CD4-positive, CD25-positive, alpha-beta regulatory T cell (primary cell): ENCODE results near the gene TBX4. TPM values are rescaled to one million over a fixed set of nuclear protein-coding genes. Genes with fewer than 3 reads are reported as not detected.

Source experiments
- ATAC-seq, 2 donors: fragments of 150-1000 bp; cut with Tn5 transposase; one replicate each; pipeline ENCODE4 v1.10.0; 2021; ENCODE audit warnings: low read depth in 2 of 2, moderate number of reproducible peaks in 2 of 2, moderate library complexity in 1 of 2
- DNase-seq, 3 donors: peaks; one replicate each; pipeline versions ENCODE4 v3.0.0 to v3.0.0-alpha.2; 2012 to 2022; ENCODE audit warnings: mixed read lengths in 1 of 3
- H3K27ac ChIP-seq: one replicate; pipeline ENCODE4 v1.7.0; 2013; ENCODE audit warnings: mild to moderate bottlenecking, low read length; ENCODE audit not compliant: insufficient read depth, poor library complexity, severe bottlenecking
- H3K27me3 ChIP-seq: one replicate; pipeline ENCODE4 v1.7.0; 2013; ENCODE audit warnings: low read length; ENCODE audit not compliant: control insufficient read depth, insufficient read depth
- H3K36me3 ChIP-seq: one replicate; pipeline ENCODE4 v1.7.0; 2013; ENCODE audit warnings: mild to moderate bottlenecking, low read length, moderate library complexity; ENCODE audit not compliant: control insufficient read depth, insufficient read depth
- H3K4me1 ChIP-seq: 2 replicates; pipeline ENCODE4 v1.7.0; 2013; ENCODE audit warnings: mild to moderate bottlenecking, low read length; ENCODE audit not compliant: insufficient read depth, control insufficient read depth, poor library complexity, severe bottlenecking
- H3K4me3 ChIP-seq: one replicate; pipeline ENCODE4 v1.7.0; 2013; ENCODE audit warnings: low read depth, mild to moderate bottlenecking, low read length, moderate library complexity
- H3K9me3 ChIP-seq, 2 experiments: 1 replicate in 1 of 2; 2 replicates in 1 of 2; pipeline ENCODE4 v1.7.0; 2013; ENCODE audit warnings: low read length in 2 of 2, mild to moderate bottlenecking in 1 of 2, moderate library complexity in 1 of 2; ENCODE audit not compliant: control insufficient read depth in 2 of 2
- H3K27ac Mint-ChIP-seq, 3 donors: one replicate each; pipeline ENCODE4 v1.8.0; 2020 to 2022; ENCODE audit warnings: mild to moderate bottlenecking in 3 of 3, mixed read lengths in 3 of 3, moderate library complexity in 2 of 3
- H3K27me3 Mint-ChIP-seq: one replicate; pipeline ENCODE4 v1.8.0; 2022; ENCODE audit warnings: mild to moderate bottlenecking, mixed read lengths
- H3K36me3 Mint-ChIP-seq: one replicate; pipeline ENCODE4 v1.8.0; 2020; ENCODE audit warnings: mixed read lengths
- H3K4me1 Mint-ChIP-seq, 4 donors: one replicate each; pipeline ENCODE4 v1.8.0; 2020 to 2022; ENCODE audit warnings: mixed read lengths in 4 of 4, mild to moderate bottlenecking in 1 of 4
- H3K4me3 Mint-ChIP-seq, 4 donors: one replicate each; pipeline ENCODE4 v1.8.0; 2020 to 2022; ENCODE audit warnings: mild to moderate bottlenecking in 4 of 4, mixed read lengths in 4 of 4, moderate library complexity in 3 of 4
- H3K9me3 Mint-ChIP-seq, 7 donors: one replicate each; pipeline ENCODE4 v1.8.0; 2020 to 2022; ENCODE audit warnings: mixed read lengths in 7 of 7, mild to moderate bottlenecking in 3 of 7, moderate library complexity in 2 of 7
- polyA plus RNA-seq, 4 donors: library from polyadenylated mRNA; unstranded; fragments of 300-500 nt; fragmentation: Illumina TruSeq; gene quantifications; one replicate each; pipeline ENCODE4 v1.2.3, GENCODE V29; 2021
- total RNA-seq: library from RNA; stranded (reverse); gene quantifications from one replicate; pipeline ENCODE4 v1.2.3, GENCODE V29; 2022

The TBX4 gene
- total and polyA plus RNA-seq, 5 donors from 2014 or later = not detected

DNA sequence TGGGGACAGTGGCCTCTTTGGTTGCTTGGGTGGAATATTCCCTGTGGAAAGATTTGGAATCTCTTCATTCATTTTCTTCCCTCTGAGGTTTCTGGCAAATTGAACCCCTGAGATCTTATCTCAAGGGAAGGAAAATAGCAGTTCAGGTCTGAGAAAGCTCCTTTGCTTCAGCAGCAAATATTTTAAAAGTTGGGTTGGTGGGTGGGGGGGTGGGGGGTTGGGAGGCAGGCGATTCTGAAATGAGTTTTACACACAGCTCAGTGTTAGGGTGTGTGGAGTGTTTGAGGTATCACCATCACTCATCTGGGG is 45.7 kb upstream of the TBX4 start:
- H3K4me1 Mint-ChIP-seq = peaks cover 5 to 59% (median 23%) of the 10 kb centered on the region in 4 donors
- no peak overlapping the region for H3K27ac Mint-ChIP-seq
- Histone ChIP-seq H3K27me3 (peaks cover 25% of the 10 kb centered on the region), H3K27ac (no peak overlapping the region), H3K9me3 (no peaks in the 10 kb centered on the region), H3K36me3 (no peaks in the 10 kb centered on the region), H3K4me3 (no peak overlapping the region), H3K4me1 (peaks cover 65% of the 10 kb centered on the region)
- peaks cover 0 to 2% (median 0%) of the 10 kb centered on the region in 7 donors for H3K9me3 Mint-ChIP-seq
- peak overlapping the region in 1 of 4 donors; percentile 17 for H3K4me3 Mint-ChIP-seq
- H3K27me3 Mint-ChIP-seq = peaks cover 75% of the 10 kb centered on the region
- DNase-seq = no peak
- no peak for ATAC-seq
- no peaks in the 10 kb centered on the region for H3K36me3 Mint-ChIP-seq

DNA sequence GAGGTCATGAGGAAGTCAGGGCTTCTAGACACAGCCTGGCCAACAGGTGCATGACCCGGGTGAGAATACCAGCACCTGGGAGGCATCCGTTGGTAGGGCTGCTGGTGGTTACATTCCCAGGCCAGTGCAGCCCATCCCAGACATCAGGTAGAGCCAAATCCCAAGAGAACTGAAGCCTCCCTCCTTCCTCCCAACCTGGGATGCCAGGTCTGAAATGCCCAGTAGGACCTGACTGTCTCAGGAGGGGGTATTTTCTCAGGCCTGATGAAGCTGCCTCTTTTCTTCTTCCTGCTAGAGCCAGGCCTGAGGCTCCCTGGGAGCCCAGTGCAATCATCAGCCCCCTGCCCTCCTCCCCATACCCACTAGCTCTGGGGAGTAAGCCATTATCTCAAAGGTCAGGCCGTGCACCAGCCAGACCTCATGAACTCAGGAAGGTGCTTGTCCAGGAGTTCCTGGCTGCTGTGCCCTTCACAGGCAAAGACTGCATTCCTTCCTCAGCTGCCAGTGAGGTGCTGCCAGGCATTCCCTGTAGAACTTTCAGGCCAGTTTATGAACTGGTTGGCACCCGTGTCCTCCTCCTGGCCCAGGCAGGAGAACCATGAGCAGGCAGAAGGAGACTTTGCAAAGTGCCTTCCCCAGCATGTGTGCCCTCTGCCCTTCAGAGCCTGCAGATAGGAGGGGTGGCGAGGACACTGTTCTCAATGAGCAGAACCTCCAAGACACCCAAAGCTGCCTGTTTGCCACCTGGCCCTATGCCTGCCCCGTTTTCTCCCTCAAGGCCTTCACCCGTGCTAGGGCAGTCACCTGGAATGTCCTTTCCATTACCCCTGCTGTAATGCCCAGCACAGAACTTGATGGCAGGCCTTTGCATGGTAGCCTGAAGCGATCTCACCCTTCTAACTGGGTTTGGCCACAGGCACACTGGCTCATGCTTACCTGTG is 45.0 kb upstream of the TBX4 start:
- H3K4me1 ChIP-seq = peaks cover 70% of the 10 kb centered on the region
- no peak overlapping the region for H3K27ac ChIP-seq
- Mint-ChIP-seq H3K9me3 (peaks cover 0 to 2% (median 0%) of the 10 kb centered on the region in 7 donors), H3K4me1 (peaks cover 5 to 57% (median 22%) of the 10 kb centered on the region in 4 donors), H3K4me3 (peak overlapping the region in 2 of 4 donors; percentile 26 to 52), H3K27me3 (peaks cover 70% of the 10 kb centered on the region), H3K27ac (no peak overlapping the region), H3K36me3 (no peaks in the 10 kb centered on the region)
- no peak overlapping the region for H3K4me3 ChIP-seq
- H3K9me3 ChIP-seq = no peaks in the 10 kb centered on the region
- ATAC-seq = no peak
- H3K27me3 ChIP-seq = peaks cover 23% of the 10 kb centered on the region
- no peak for DNase-seq
- H3K36me3 ChIP-seq = no peaks in the 10 kb centered on the region

GRCh38 chr17:61408151-61409041 is 43.8 kb upstream of the TBX4 start:
- H3K4me1 Mint-ChIP-seq = peaks cover 0 to 47% (median 15%) of the 10 kb centered on the region in 4 donors
- H3K27me3 ChIP-seq = peaks cover 21% of the 10 kb centered on the region
- H3K27ac Mint-ChIP-seq = no peak overlapping the region
- H3K4me3 Mint-ChIP-seq = peak overlapping the region; percentile 47 to 79 (median 59)
- no peaks in the 10 kb centered on the region for H3K36me3 ChIP-seq
- peaks cover 71% of the 10 kb centered on the region for H3K4me1 ChIP-seq
- no peaks in the 10 kb centered on the region for H3K36me3 Mint-ChIP-seq
- no peak for ATAC-seq
- H3K9me3 Mint-ChIP-seq = peaks cover 0 to 2% (median 0%) of the 10 kb centered on the region in 7 donors
- H3K27ac ChIP-seq = no peak overlapping the region
- H3K9me3 ChIP-seq = no peaks in the 10 kb centered on the region
- H3K4me3 ChIP-seq = no peak overlapping the region
- no peak for DNase-seq
- H3K27me3 Mint-ChIP-seq = peaks cover 65% of the 10 kb centered on the region

DNA sequence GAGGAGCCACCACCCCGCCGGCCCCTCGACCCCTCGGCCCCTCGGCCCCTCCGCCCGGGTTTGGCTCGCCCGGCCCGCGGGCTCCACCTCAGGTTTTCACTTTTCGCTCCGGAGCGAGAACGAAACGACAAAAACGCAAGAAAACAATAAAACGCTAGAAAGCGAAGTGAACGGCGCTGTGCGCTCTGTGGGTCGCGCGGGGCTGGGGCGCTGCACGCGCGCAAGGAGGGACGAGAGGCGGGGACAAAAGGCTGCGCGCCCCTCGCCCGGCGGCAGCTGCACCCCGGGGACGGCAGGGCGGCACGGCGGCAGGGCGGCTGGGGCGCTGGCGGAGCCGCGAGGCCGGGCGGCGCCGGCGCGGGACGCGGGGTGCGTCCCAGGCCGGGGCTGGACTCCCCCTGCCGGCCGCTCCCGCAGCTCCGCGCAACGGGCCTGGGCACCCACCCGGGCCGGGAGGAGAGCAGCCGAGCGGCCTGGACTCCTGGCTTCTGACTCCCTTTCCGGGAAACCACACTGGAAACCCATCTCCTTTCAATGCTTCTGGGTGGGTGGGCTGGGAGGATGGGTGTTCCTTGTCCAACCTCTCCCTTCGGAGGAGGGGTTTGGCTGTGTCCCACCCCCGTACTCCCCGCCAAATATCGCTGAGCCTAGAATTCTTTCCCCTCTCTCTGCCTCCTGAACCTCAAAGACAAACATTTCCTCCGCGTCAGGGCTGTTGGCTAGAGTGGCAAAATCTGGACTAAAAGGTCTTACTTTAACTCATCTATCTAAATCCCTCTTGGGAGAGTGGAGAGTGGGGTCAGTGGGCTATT is 42.7 kb upstream of the TBX4 start:
- Mint-ChIP-seq H3K4me3 (peak overlapping the region; percentile 58 to 84 (median 78)), H3K27ac (no peak overlapping the region), H3K36me3 (no peaks in the 10 kb centered on the region), H3K4me1 (peaks cover 0 to 37% (median 12%) of the 10 kb centered on the region in 4 donors), H3K9me3 (no peaks in the 10 kb centered on the region), H3K27me3 (peaks cover 62% of the 10 kb centered on the region)
- Histone ChIP-seq H3K4me3 (no peak overlapping the region), H3K4me1 (peaks cover 60% of the 10 kb centered on the region), H3K36me3 (no peaks in the 10 kb centered on the region), H3K9me3 (no peaks in the 10 kb centered on the region), H3K27ac (no peak overlapping the region), H3K27me3 (peaks cover 15% of the 10 kb centered on the region)
- ATAC-seq (peak in 1 of 2 donors; percentile 10), DNase-seq (no peak)

- ATAC-seq (peak; percentile 43 to 50), DNase-seq (peak; percentile 57 to 68 (median 64))
- Histone ChIP-seq H3K36me3 (no peaks in the 10 kb centered on the region), H3K9me3 (no peaks in the 10 kb centered on the region), H3K27ac (no peak overlapping the region), H3K4me3 (peak overlapping the region; percentile 26), H3K27me3 (peaks cover 15% of the 10 kb centered on the region), H3K4me1 (peaks cover 51% of the 10 kb centered on the region)
- Mint-ChIP-seq H3K27me3 (peaks cover 65% of the 10 kb centered on the region), H3K4me3 (peak overlapping the region; percentile 74 to 84 (median 78)), H3K9me3 (no peaks in the 10 kb centered on the region), H3K4me1 (peaks cover 0 to 35% (median 12%) of the 10 kb centered on the region in 4 donors), H3K36me3 (no peaks in the 10 kb centered on the region), H3K27ac (peak overlapping the region in 1 of 3 donors; percentile 5)
Observed at GRCh38 chr17:61410141-61411010, 41.8 kb upstream of the TBX4 start.

- no peak for ATAC-seq
- Mint-ChIP-seq H3K36me3 (no peaks in the 10 kb centered on the region), H3K4me3 (peak overlapping the region; percentile 74 to 84 (median 78)), H3K4me1 (peaks cover 0 to 35% (median 12%) of the 10 kb centered on the region in 4 donors), H3K27me3 (peaks cover 68% of the 10 kb centered on the region), H3K9me3 (no peaks in the 10 kb centered on the region), H3K27ac (no peak overlapping the region)
- H3K4me3 ChIP-seq = no peak overlapping the region
- no peaks in the 10 kb centered on the region for H3K9me3 ChIP-seq
- peaks cover 15% of the 10 kb centered on the region for H3K27me3 ChIP-seq
- H3K36me3 ChIP-seq = no peaks in the 10 kb centered on the region
- H3K4me1 ChIP-seq = peaks cover 47% of the 10 kb centered on the region
- no peak overlapping the region for H3K27ac ChIP-seq
- DNase-seq = no peak
Observed at GRCh38 chr17:61411011-61411260, 41.3 kb upstream of the TBX4 start.
